Gastrocnemius medialis (tissue), 4 donors: ENCODE results near the gene GNG7.

ENCODE experiments used
- POLR2A ChIP-seq, 2 donors: fragments of 450-650 bp; IDR thresholded peaks; one replicate each; pipeline ENCODE4 v1.6.1; 2017; ENCODE audit warnings: antibody characterized with exemption in 2 of 2, mild to moderate bottlenecking in 2 of 2, moderate library complexity in 2 of 2
- TF ChIP-seq, protein P1 (sequence below), 5 experiments: fragments of 450-650 bp in 3 of 5; fragments of 200-600 bp in 2 of 5; sonication (generic) in 2 of 5; IDR thresholded peaks in 4 of 5; conservative IDR thresholded peaks in 1 of 5; 1 replicate in 4 of 5; 2 replicates in 1 of 5; pipeline ENCODE4 v1.5.1; 2016 to 2019; ENCODE audit warnings: antibody characterized with exemption in 5 of 5, mild to moderate bottlenecking in 3 of 5, moderate library complexity in 3 of 5

DNA sequence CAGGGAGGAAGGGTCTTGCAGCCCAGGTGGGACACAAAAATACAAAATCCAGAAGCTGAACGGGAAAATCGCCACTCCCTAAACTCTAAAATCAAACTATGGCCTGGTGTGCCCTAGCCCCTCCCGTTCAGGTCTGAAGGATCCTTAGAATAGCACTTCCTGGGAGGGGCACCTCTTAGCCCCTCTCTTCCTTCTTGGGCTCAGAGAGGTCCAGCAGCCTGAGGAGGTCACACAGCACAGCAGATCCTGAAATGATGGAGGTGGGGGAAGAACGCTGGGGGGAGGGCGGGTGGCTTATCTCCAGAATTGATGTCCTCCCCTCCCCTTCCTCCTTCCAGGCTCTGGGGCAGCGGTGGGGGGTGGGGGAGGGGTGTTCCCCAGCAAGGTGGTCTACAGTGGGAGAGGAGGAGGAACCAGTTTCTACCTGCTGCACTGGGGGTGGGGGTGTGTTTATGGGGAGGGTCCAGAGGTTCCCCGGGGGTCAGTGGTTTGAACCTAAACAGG lies 16.8 kb upstream of the GNG7 start:
- TF ChIP-seq, protein P1, sequence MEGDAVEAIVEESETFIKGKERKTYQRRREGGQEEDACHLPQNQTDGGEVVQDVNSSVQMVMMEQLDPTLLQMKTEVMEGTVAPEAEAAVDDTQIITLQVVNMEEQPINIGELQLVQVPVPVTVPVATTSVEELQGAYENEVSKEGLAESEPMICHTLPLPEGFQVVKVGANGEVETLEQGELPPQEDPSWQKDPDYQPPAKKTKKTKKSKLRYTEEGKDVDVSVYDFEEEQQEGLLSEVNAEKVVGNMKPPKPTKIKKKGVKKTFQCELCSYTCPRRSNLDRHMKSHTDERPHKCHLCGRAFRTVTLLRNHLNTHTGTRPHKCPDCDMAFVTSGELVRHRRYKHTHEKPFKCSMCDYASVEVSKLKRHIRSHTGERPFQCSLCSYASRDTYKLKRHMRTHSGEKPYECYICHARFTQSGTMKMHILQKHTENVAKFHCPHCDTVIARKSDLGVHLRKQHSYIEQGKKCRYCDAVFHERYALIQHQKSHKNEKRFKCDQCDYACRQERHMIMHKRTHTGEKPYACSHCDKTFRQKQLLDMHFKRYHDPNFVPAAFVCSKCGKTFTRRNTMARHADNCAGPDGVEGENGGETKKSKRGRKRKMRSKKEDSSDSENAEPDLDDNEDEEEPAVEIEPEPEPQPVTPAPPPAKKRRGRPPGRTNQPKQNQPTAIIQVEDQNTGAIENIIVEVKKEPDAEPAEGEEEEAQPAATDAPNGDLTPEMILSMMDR (IDR thresholded peaks at IDR 0.05 in 4 of 5, conservative IDR thresholded peaks at IDR 0.05 in 1 of 5), result no peak
- no peak for TF ChIP-seq POLR2A (IDR thresholded peaks at IDR 0.05)
